MM.1S (cell line): ENCODE measurements around the gene ZNF628.

Experiments
- EZH2 ChIP-seq: fragments of 300-600 bp; sonication (generic); optimal IDR thresholded peaks from 2 replicates; pipeline ENCODE3; 2017; ENCODE audit warnings: low read depth, mild to moderate bottlenecking, antibody characterized with exemption, low read length, mixed read lengths
- EZH2phosphoT487 ChIP-seq: fragments of 300-600 bp; sonication (generic); IDR thresholded peaks from 2 replicates; pipeline ENCODE4 v1.6.1; 2018; ENCODE audit warnings: antibody characterized with exemption, low read length
- TF ChIP-seq, protein P1 (sequence below): fragments of 300-600 bp; sonication (generic); IDR thresholded peaks from 2 replicates; pipeline ENCODE4 v1.5.1; 2016; ENCODE audit warnings: antibody characterized with exemption, low read length, mixed read lengths

DNA sequence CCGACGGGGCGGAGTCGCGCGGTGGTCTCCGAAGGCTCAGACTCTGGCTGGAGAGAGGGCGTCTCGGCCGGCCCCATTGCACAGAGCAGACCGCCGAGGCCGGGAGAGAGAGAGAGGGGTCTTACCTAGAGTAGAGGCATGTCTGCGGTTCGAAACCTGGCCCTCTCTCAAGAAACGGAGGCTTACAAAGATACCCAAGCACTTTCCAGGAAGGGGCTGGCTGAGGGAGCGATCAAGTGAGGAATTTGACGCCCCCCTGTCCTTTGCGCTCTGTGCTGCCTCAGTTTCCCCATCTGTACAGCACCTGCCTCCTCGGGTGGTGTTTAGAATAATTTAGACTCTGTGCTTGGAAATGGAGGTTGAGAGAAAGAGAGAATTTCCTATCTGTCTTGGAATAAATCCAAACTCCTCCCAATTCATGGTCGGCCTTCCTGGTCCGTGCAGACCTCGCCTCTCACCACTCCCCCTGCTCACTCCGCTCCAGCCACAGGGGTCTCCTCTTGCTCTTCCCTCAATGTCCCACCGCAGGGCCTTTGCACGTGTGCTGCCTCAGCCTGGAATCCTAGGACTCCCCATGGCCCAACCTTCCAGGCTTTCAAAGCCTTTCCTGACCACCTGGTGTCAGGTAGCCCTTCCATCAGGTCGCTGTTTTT is 14.3 kb upstream of the ZNF628 start:
- TF ChIP-seq, protein P1, sequence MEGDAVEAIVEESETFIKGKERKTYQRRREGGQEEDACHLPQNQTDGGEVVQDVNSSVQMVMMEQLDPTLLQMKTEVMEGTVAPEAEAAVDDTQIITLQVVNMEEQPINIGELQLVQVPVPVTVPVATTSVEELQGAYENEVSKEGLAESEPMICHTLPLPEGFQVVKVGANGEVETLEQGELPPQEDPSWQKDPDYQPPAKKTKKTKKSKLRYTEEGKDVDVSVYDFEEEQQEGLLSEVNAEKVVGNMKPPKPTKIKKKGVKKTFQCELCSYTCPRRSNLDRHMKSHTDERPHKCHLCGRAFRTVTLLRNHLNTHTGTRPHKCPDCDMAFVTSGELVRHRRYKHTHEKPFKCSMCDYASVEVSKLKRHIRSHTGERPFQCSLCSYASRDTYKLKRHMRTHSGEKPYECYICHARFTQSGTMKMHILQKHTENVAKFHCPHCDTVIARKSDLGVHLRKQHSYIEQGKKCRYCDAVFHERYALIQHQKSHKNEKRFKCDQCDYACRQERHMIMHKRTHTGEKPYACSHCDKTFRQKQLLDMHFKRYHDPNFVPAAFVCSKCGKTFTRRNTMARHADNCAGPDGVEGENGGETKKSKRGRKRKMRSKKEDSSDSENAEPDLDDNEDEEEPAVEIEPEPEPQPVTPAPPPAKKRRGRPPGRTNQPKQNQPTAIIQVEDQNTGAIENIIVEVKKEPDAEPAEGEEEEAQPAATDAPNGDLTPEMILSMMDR, result no peak
- TF ChIP-seq EZH2phosphoT487 (no peak), EZH2 (no peak)
